ENCODE measurements around the gene FRYL. TPM values are rescaled to one million over a fixed set of nuclear protein-coding genes. Genes with fewer than 3 reads are reported as not detected.

Gene FRYL
- total and polyA plus RNA-seq, 5 donors from 2014 or later, result 27.5 to 135 (median 34.0) TPM

DNA sequence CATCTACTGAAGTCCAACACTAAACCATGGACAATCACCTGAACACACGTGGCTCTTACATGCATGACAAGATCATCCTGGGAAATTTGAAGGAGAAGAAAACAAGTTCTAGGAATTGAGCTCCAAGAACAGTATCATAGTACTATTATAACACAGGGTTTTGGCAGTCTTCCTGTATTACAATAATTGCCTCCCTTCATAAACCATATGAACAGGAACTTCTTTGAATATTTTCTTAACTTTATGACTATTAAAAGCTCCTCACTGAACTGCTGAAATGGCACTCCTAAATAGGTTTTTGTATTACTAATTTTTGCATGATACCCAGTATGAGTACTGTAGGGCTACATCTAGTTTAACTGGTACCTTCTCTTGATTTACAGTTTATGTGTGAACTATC, 160.0 kb downstream of the FRYL start:
- ATAC-seq (ENCODE audit: low read depth in 2 of 2) (no peak), DNase-seq (no peak)
- Histone ChIP-seq H3K27ac (ENCODE audit: insufficient read depth, low read length, poor library complexity, severe bottlenecking) (no peak overlapping the region), H3K36me3 (ENCODE audit: control insufficient read depth, insufficient read depth, low read length) (peaks cover 50% of the 10 kb centered on the region), H3K27me3 (ENCODE audit: control insufficient read depth, insufficient read depth, low read length) (no peaks in the 10 kb centered on the region), H3K9me3 (ENCODE audit: control insufficient read depth in 2 of 2, low read length in 2 of 2) (no peaks in the 10 kb centered on the region), H3K4me1 (ENCODE audit: control insufficient read depth, insufficient read depth, low read length, poor library complexity, severe bottlenecking) (no peaks in the 10 kb centered on the region), H3K4me3 (ENCODE audit: low read depth, low read length) (no peak overlapping the region)
- Mint-ChIP-seq H3K27me3 (no peaks in the 10 kb centered on the region), H3K4me3 (no peak overlapping the region), H3K9me3 (no peaks in the 10 kb centered on the region), H3K4me1 (peaks cover 10 to 15% (median 11%) of the 10 kb centered on the region in 4 donors), H3K27ac (no peak overlapping the region), H3K36me3 (peaks cover 57% of the 10 kb centered on the region)

GRCh38 chr4:48604527-48604926, 175.6 kb downstream of the FRYL start:
- Histone ChIP-seq H3K4me1 (ENCODE audit: control insufficient read depth, insufficient read depth, low read length, poor library complexity, severe bottlenecking) (no peaks in the 10 kb centered on the region), H3K36me3 (ENCODE audit: control insufficient read depth, insufficient read depth, low read length) (peaks cover 33% of the 10 kb centered on the region), H3K27me3 (ENCODE audit: control insufficient read depth, insufficient read depth, low read length) (no peaks in the 10 kb centered on the region), H3K4me3 (ENCODE audit: low read depth, low read length) (no peak overlapping the region), H3K9me3 (ENCODE audit: control insufficient read depth in 2 of 2, low read length in 2 of 2) (no peaks in the 10 kb centered on the region), H3K27ac (ENCODE audit: insufficient read depth, low read length, poor library complexity, severe bottlenecking) (no peak overlapping the region)
- Mint-ChIP-seq H3K9me3 (no peaks in the 10 kb centered on the region), H3K4me1 (peaks cover 0 to 8% (median 5%) of the 10 kb centered on the region in 4 donors), H3K36me3 (peaks cover 23% of the 10 kb centered on the region), H3K27me3 (no peaks in the 10 kb centered on the region), H3K27ac (no peak overlapping the region), H3K4me3 (no peak overlapping the region)
- no peak for ATAC-seq (ENCODE audit: low read depth in 2 of 2)
- DNase-seq, result no peak

DNA sequence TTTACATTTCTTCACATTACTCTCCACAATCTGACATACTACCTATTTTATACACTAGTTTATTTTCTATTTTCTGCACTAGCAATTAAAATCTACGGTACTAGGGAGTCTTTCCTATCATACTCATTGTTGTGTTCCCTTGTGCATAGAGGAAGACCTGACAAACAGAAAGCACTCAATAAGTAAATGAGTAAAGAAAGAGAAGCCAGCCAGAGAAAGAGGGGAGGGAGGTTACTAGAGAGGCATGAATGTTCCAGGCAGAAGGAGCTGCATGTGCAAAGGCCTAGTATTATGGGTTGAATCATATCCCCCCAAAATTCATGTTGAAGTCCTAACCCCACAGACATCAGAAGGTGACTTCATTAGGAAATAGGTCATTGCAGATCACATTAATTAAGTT, 176.0 kb downstream of the FRYL start:
- no peaks in the 10 kb centered on the region for H3K9me3 Mint-ChIP-seq
- no peak overlapping the region for H3K27ac ChIP-seq (ENCODE audit: insufficient read depth, low read length, poor library complexity, severe bottlenecking)
- DNase-seq, result no peak
- no peak for ATAC-seq (ENCODE audit: low read depth in 2 of 2)
- H3K4me1 Mint-ChIP-seq, result peaks cover 0 to 12% (median 5%) of the 10 kb centered on the region in 4 donors
- no peaks in the 10 kb centered on the region for H3K4me1 ChIP-seq (ENCODE audit: control insufficient read depth, insufficient read depth, low read length, poor library complexity, severe bottlenecking)
- no peaks in the 10 kb centered on the region for H3K27me3 Mint-ChIP-seq
- H3K4me3 ChIP-seq (ENCODE audit: low read depth, low read length), result no peak overlapping the region
- H3K36me3 ChIP-seq (ENCODE audit: control insufficient read depth, insufficient read depth, low read length), result peaks cover 33% of the 10 kb centered on the region
- peak overlapping the region in 1 of 3 donors; percentile 18 for H3K27ac Mint-ChIP-seq
- no peaks in the 10 kb centered on the region for H3K9me3 ChIP-seq (ENCODE audit: control insufficient read depth in 2 of 2, low read length in 2 of 2)
- H3K36me3 Mint-ChIP-seq, result peaks cover 27% of the 10 kb centered on the region
- H3K27me3 ChIP-seq (ENCODE audit: control insufficient read depth, insufficient read depth, low read length), result no peaks in the 10 kb centered on the region
- no peak overlapping the region for H3K4me3 Mint-ChIP-seq

DNA sequence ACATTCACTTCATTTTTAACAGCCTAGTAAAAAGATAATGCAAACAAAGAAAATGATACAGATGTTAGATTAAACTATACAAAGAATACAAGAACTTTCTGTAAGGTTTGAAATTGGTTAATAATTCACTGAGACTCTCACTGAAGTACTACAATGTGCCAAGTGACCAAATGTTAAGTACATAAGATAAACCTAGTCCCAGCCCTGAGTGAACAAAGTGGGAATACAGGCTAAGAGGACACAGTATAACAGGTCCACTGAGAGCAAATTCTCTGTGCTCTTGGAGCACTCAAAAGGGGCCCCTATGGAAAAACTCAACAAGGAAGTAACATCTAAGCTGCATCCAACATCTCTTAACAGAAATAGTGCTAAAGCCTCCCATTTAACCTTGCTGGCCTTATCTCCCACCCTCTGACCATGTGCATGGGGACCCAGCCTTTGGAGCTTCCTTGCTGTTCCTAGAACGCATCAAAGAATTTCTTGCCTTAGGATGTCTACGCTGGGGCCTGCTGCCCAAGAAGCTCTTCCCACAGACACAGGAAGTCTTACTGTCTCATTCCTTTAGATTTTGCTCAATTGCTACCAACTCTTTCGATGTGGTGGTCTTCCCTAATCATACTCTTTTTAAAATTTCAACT, 176.6 kb downstream of the FRYL start:
- ATAC-seq (ENCODE audit: low read depth in 2 of 2), result no peak
- Mint-ChIP-seq H3K27ac (no peak overlapping the region), H3K9me3 (no peaks in the 10 kb centered on the region), H3K4me3 (no peak overlapping the region), H3K36me3 (peaks cover 33% of the 10 kb centered on the region), H3K27me3 (no peaks in the 10 kb centered on the region), H3K4me1 (peaks cover 0 to 18% (median 5%) of the 10 kb centered on the region in 4 donors)
- H3K36me3 ChIP-seq (ENCODE audit: control insufficient read depth, insufficient read depth, low read length), result peaks cover 37% of the 10 kb centered on the region
- H3K27me3 ChIP-seq (ENCODE audit: control insufficient read depth, insufficient read depth, low read length), result no peaks in the 10 kb centered on the region
- no peak overlapping the region for H3K27ac ChIP-seq (ENCODE audit: insufficient read depth, low read length, poor library complexity, severe bottlenecking)
- no peaks in the 10 kb centered on the region for H3K9me3 ChIP-seq (ENCODE audit: control insufficient read depth in 2 of 2, low read length in 2 of 2)
- no peak overlapping the region for H3K4me3 ChIP-seq (ENCODE audit: low read depth, low read length)
- DNase-seq, result no peak
- no peaks in the 10 kb centered on the region for H3K4me1 ChIP-seq (ENCODE audit: control insufficient read depth, insufficient read depth, low read length, poor library complexity, severe bottlenecking)

DNA sequence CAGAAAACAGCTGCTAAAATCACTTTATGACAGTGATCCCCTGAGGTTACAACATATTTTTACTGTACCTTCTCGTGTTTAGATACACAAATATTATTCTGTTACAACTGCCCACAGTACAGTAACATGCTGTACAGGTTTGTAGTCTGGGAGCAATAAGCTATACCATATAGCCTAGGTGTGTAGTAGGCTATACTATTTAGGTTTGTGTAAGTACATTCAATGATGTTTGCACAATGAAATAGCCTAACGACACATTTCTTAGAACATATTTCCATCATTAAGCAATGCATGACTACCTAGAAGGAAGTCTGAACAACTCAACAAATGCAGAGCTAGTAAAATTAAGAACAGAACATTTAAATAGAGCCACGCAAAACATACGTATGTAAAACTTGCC, 177.3 kb downstream of the FRYL start:
- DNase-seq (no peak), ATAC-seq (ENCODE audit: low read depth in 2 of 2) (no peak)
- Histone ChIP-seq H3K27ac (ENCODE audit: insufficient read depth, low read length, poor library complexity, severe bottlenecking) (no peak overlapping the region), H3K4me3 (ENCODE audit: low read depth, low read length) (no peak overlapping the region), H3K9me3 (ENCODE audit: control insufficient read depth in 2 of 2, low read length in 2 of 2) (no peaks in the 10 kb centered on the region), H3K27me3 (ENCODE audit: control insufficient read depth, insufficient read depth, low read length) (no peaks in the 10 kb centered on the region), H3K4me1 (ENCODE audit: control insufficient read depth, insufficient read depth, low read length, poor library complexity, severe bottlenecking) (no peaks in the 10 kb centered on the region), H3K36me3 (ENCODE audit: control insufficient read depth, insufficient read depth, low read length) (peaks cover 40% of the 10 kb centered on the region)
- no peaks in the 10 kb centered on the region for H3K27me3 Mint-ChIP-seq
- no peaks in the 10 kb centered on the region for H3K9me3 Mint-ChIP-seq
- peaks cover 0 to 20% (median 6%) of the 10 kb centered on the region in 4 donors for H3K4me1 Mint-ChIP-seq
- H3K4me3 Mint-ChIP-seq, result no peak overlapping the region
- H3K27ac Mint-ChIP-seq, result no peak overlapping the region
- peaks cover 36% of the 10 kb centered on the region for H3K36me3 Mint-ChIP-seq

DNA sequence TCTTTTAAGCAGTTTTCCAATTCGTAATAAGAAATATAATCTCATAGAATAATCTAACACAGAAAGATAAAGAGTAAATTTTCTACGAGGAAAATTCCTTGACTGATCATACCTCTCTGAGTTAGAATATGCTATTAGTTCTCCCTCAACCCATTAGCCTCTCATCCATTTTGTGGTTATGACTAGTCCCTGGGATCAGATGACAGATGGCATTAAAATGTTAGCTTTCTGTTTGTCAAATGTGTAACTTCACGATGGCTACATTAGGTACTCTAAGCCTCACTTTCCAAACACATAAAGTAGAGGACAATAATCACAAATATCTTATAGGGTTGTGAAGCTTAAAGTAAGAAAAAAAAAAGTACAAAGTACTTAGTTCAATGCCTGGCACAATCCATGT, 177.9 kb downstream of the FRYL start:
- no peaks in the 10 kb centered on the region for H3K27me3 Mint-ChIP-seq
- Histone ChIP-seq H3K27me3 (ENCODE audit: control insufficient read depth, insufficient read depth, low read length) (no peaks in the 10 kb centered on the region), H3K4me3 (ENCODE audit: low read depth, low read length) (no peak overlapping the region), H3K9me3 (ENCODE audit: control insufficient read depth in 2 of 2, low read length in 2 of 2) (no peaks in the 10 kb centered on the region), H3K36me3 (ENCODE audit: control insufficient read depth, insufficient read depth, low read length) (peaks cover 40% of the 10 kb centered on the region), H3K4me1 (ENCODE audit: control insufficient read depth, insufficient read depth, low read length, poor library complexity, severe bottlenecking) (no peaks in the 10 kb centered on the region), H3K27ac (ENCODE audit: insufficient read depth, low read length, poor library complexity, severe bottlenecking) (no peak overlapping the region)
- peaks cover 36% of the 10 kb centered on the region for H3K36me3 Mint-ChIP-seq
- H3K4me3 Mint-ChIP-seq, result no peak overlapping the region
- no peak overlapping the region for H3K27ac Mint-ChIP-seq
- no peaks in the 10 kb centered on the region for H3K9me3 Mint-ChIP-seq
- DNase-seq, result no peak
- peaks cover 0 to 20% (median 6%) of the 10 kb centered on the region in 4 donors for H3K4me1 Mint-ChIP-seq
- ATAC-seq (ENCODE audit: low read depth in 2 of 2), result no peak

GRCh38 chr4:48596336-48596735, 183.7 kb downstream of the FRYL start:
- Histone ChIP-seq H3K27me3 (ENCODE audit: control insufficient read depth, insufficient read depth, low read length) (no peaks in the 10 kb centered on the region), H3K36me3 (ENCODE audit: control insufficient read depth, insufficient read depth, low read length) (peaks cover 31% of the 10 kb centered on the region), H3K9me3 (ENCODE audit: control insufficient read depth in 2 of 2, low read length in 2 of 2) (no peaks in the 10 kb centered on the region), H3K4me3 (ENCODE audit: low read depth, low read length) (no peak overlapping the region), H3K4me1 (ENCODE audit: control insufficient read depth, insufficient read depth, low read length, poor library complexity, severe bottlenecking) (no peaks in the 10 kb centered on the region), H3K27ac (ENCODE audit: insufficient read depth, low read length, poor library complexity, severe bottlenecking) (no peak overlapping the region)
- no peaks in the 10 kb centered on the region for H3K9me3 Mint-ChIP-seq
- no peak overlapping the region for H3K4me3 Mint-ChIP-seq
- DNase-seq (no peak), ATAC-seq (ENCODE audit: low read depth in 2 of 2) (no peak)
- peaks cover 0 to 14% (median 4%) of the 10 kb centered on the region in 4 donors for H3K4me1 Mint-ChIP-seq
- H3K27me3 Mint-ChIP-seq, result no peaks in the 10 kb centered on the region
- no peak overlapping the region for H3K27ac Mint-ChIP-seq
- H3K36me3 Mint-ChIP-seq, result peaks cover 31% of the 10 kb centered on the region

- peaks cover 0 to 18% (median 6%) of the 10 kb centered on the region in 4 donors for H3K4me1 Mint-ChIP-seq
- H3K36me3 Mint-ChIP-seq, result peaks cover 34% of the 10 kb centered on the region
- H3K4me3 Mint-ChIP-seq, result no peak overlapping the region
- DNase-seq (no peak), ATAC-seq (ENCODE audit: low read depth in 2 of 2) (no peak)
- Histone ChIP-seq H3K27me3 (ENCODE audit: control insufficient read depth, insufficient read depth, low read length) (no peaks in the 10 kb centered on the region), H3K4me1 (ENCODE audit: control insufficient read depth, insufficient read depth, low read length, poor library complexity, severe bottlenecking) (no peaks in the 10 kb centered on the region), H3K4me3 (ENCODE audit: low read depth, low read length) (no peak overlapping the region), H3K36me3 (ENCODE audit: control insufficient read depth, insufficient read depth, low read length) (peaks cover 40% of the 10 kb centered on the region), H3K27ac (ENCODE audit: insufficient read depth, low read length, poor library complexity, severe bottlenecking) (no peak overlapping the region), H3K9me3 (ENCODE audit: control insufficient read depth in 2 of 2, low read length in 2 of 2) (no peaks in the 10 kb centered on the region)
- H3K9me3 Mint-ChIP-seq, result no peaks in the 10 kb centered on the region
- H3K27ac Mint-ChIP-seq, result peak overlapping the region in 2 of 3 donors; percentile 66 to 71
- H3K27me3 Mint-ChIP-seq, result no peaks in the 10 kb centered on the region
Measured at GRCh38 chr4:48594180-48594579, 185.9 kb downstream of the FRYL start.
